ENCODE data around the gene CEP164. TPM values are rescaled to one million over a fixed set of nuclear protein-coding genes. Genes with fewer than 3 reads are reported as not detected.

CEP164 gene
- total and polyA plus RNA-seq, 9 of the 15 experiments (the other 6 are each of a cell fraction or from before 2014, with no cell fraction given), result 2.1 to 16.5 (median 10.4) TPM

- TF ChIP-seq HOMEZ (CRISPR knock-in tag; IDR thresholded peaks at IDR 0.05) (no peak), FOXP1 (CRISPR knock-in tag; IDR thresholded peaks at IDR 0.05) (no peak), SRF (CRISPR knock-in tag; IDR thresholded peaks at IDR 0.05) (no peak), FOXJ3 (CRISPR knock-in tag; IDR thresholded peaks at IDR 0.05) (no peak), NR2F6 (CRISPR knock-in tag; IDR thresholded peaks at IDR 0.05) (no peak), KDM1A (IDR thresholded peaks at IDR 0.05) (no peak), ZNF584 (CRISPR knock-in tag; IDR thresholded peaks at IDR 0.05; ENCODE audit: low read depth) (no peak), TFAM (CRISPR knock-in tag; conservative IDR thresholded peaks at IDR 0.05) (no peak), DIDO1 (tag; IDR thresholded peaks at IDR 0.05; ENCODE audit: low read depth) (no peak)
Observed at GRCh38 chr11:117440258-117440657, 112.6 kb downstream of the CEP164 start (continued).
